AG08395 (cell line): ENCODE data around the gene RAB40A.
"Not testable (repeated sequence)": the region's sequence is repeated elsewhere in the genome, so short reads cannot be mapped to it uniquely, and the experiment has no call there.

ENCODE experiments used
- DNase-seq: peaks from one replicate; pipeline ENCODE4 v3.0.0; 2012; ENCODE audit warnings: mixed read lengths, low spot score

RAB40A gene

GRCh38 chrX:103460001-103460755, 59.1 kb downstream of the RAB40A start:
- not testable (repeated sequence) for DNase-seq

GRCh38 chrX:103453655-103454054, 65.6 kb downstream of the RAB40A start:
- DNase-seq: peak; percentile 62
